Glutamatergic neuron (in vitro differentiated cells): Measurements from ENCODE around the gene NAA11. TPM values are rescaled to one million over a fixed set of nuclear protein-coding genes. Genes with fewer than 3 reads are reported as not detected.

Experiments
- DNase-seq: peaks from one replicate; pipeline ENCODE4 v3.0.0; 2022
- H3K27ac Mint-ChIP-seq: one replicate; pipeline ENCODE4 v1.8.0; 2020; ENCODE audit warnings: mild to moderate bottlenecking, mixed read lengths, inconsistent platforms; ENCODE audit not compliant: unreplicated experiment
- H3K27me3 Mint-ChIP-seq: one replicate; pipeline ENCODE4 v1.8.0; 2020; ENCODE audit warnings: mild to moderate bottlenecking, moderate library complexity, mixed read lengths, inconsistent platforms; ENCODE audit not compliant: unreplicated experiment
- H3K36me3 Mint-ChIP-seq: one replicate; pipeline ENCODE4 v1.8.0; 2020; ENCODE audit warnings: mild to moderate bottlenecking, mixed read lengths, inconsistent platforms; ENCODE audit not compliant: unreplicated experiment
- H3K4me1 Mint-ChIP-seq: one replicate; pipeline ENCODE4 v1.8.0; 2020; ENCODE audit warnings: mild to moderate bottlenecking, low read depth, mixed read lengths, inconsistent platforms; ENCODE audit not compliant: unreplicated experiment
- H3K4me3 Mint-ChIP-seq: one replicate; pipeline ENCODE4 v1.8.0; 2020; ENCODE audit warnings: mild to moderate bottlenecking, mixed read lengths, inconsistent platforms; ENCODE audit not compliant: unreplicated experiment
- H3K9me3 Mint-ChIP-seq: one replicate; pipeline ENCODE4 v1.8.0; 2020; ENCODE audit warnings: mild to moderate bottlenecking, moderate library complexity, mixed read lengths, inconsistent platforms; ENCODE audit not compliant: unreplicated experiment
- CTCF ChIP-seq: fragments of 200-600 bp; sonication (generic); IDR thresholded peaks from one replicate; pipeline ENCODE4 v1.5.0; 2021; ENCODE audit not compliant: partially characterized antibody, unreplicated experiment
- total RNA-seq: library from RNA; stranded (reverse); fragmentation: NEBNext Ultra II Directional; extraction: Animal tissue kit (Norgen Biotek cat#: 25700); gene quantifications from one replicate; pipeline ENCODE4 v1.2.1, GENCODE V29; 2021; ENCODE audit not compliant: unreplicated experiment

NAA11 gene
- total RNA-seq, 1 donor from 2014 or later, result not detected

GRCh38 chr4:79273915-79274314, 51.9 kb downstream of the NAA11 start:
- Mint-ChIP-seq H3K27ac (peak overlapping the region; percentile 4), H3K4me1 (peaks cover 9% of the 10 kb centered on the region), H3K36me3 (no peaks in the 10 kb centered on the region), H3K9me3 (no peaks in the 10 kb centered on the region), H3K27me3 (peaks cover 1% of the 10 kb centered on the region), H3K4me3 (no peak overlapping the region)
- TF ChIP-seq CTCF, result no peak
- no peak for DNase-seq

GRCh38 chr4:79272761-79273160, 53.1 kb downstream of the NAA11 start:
- Mint-ChIP-seq H3K27ac (no peak overlapping the region), H3K27me3 (peaks cover 1% of the 10 kb centered on the region), H3K9me3 (no peaks in the 10 kb centered on the region), H3K4me1 (peaks cover 9% of the 10 kb centered on the region), H3K36me3 (no peaks in the 10 kb centered on the region), H3K4me3 (no peak overlapping the region)
- TF ChIP-seq CTCF, result no peak
- no peak for DNase-seq

- no peak overlapping the region for H3K4me3 Mint-ChIP-seq
- no peaks in the 10 kb centered on the region for H3K36me3 Mint-ChIP-seq
- H3K27me3 Mint-ChIP-seq, result no peaks in the 10 kb centered on the region
- no peak overlapping the region for H3K27ac Mint-ChIP-seq
- H3K4me1 Mint-ChIP-seq, result peaks cover 10% of the 10 kb centered on the region
- H3K9me3 Mint-ChIP-seq, result no peaks in the 10 kb centered on the region
- no peak for DNase-seq
- no peak for TF ChIP-seq CTCF
These were observed 53.7 kb downstream of the NAA11 start for GRCh38 chr4:79272126-79272525.

- no peak for DNase-seq
- TF ChIP-seq CTCF, result no peak
- Mint-ChIP-seq H3K9me3 (no peaks in the 10 kb centered on the region), H3K27me3 (no peaks in the 10 kb centered on the region), H3K27ac (no peak overlapping the region), H3K4me1 (peaks cover 3% of the 10 kb centered on the region), H3K4me3 (no peak overlapping the region), H3K36me3 (no peaks in the 10 kb centered on the region)
These were observed 58.2 kb downstream of the NAA11 start for GRCh38 chr4:79267671-79268070.

Other genes starting within 250 kb of the NAA11 start
- gene GK2, start 82.2 kb upstream of the NAA11 start, total RNA-seq, result not detected